Testis (tissue), 3 donors: ENCODE measurements around the gene NR5A1. TPM values are rescaled to one million over a fixed set of nuclear protein-coding genes. Genes with fewer than 3 reads are reported as not detected.

Experiments used
- DNase-seq: peaks from one replicate; pipeline ENCODE4 v3.0.0-alpha.2; 2019
- H3K27ac ChIP-seq, 2 donors: fragments of 200-600 bp; sonication (generic); one replicate each; pipeline ENCODE4 v1.5.1; 2019
- H3K27me3 ChIP-seq: fragments of 200-600 bp; sonication (generic); one replicate; pipeline ENCODE4 v1.5.1; 2019
- H3K36me3 ChIP-seq: fragments of 200-600 bp; sonication (generic); one replicate; pipeline ENCODE4 v1.5.1; 2017; ENCODE audit warnings: low read depth; ENCODE audit errors: missing control alignments
- H3K4me1 ChIP-seq: fragments of 200-600 bp; sonication (generic); one replicate; pipeline ENCODE4 v1.5.1; 2019
- H3K4me3 ChIP-seq, 2 donors: fragments of 200-600 bp; sonication (generic); one replicate each; pipeline ENCODE4 v1.5.1; 2017 to 2019
- H3K9me3 ChIP-seq: fragments of 200-600 bp; sonication (generic); one replicate; pipeline ENCODE4 v1.5.1; 2017
- CTCF ChIP-seq, 3 experiments: fragments of 450-650 bp in 2 of 3; fragments of 200-600 bp in 1 of 3; sonication (generic) in 1 of 3; IDR thresholded peaks; one replicate each; pipeline ENCODE4 v1.5.1; 2016 to 2019; ENCODE audit warnings: antibody characterized with exemption in 3 of 3, mild to moderate bottlenecking in 2 of 3, moderate library complexity in 1 of 3
- POLR2A ChIP-seq: fragments of 450-650 bp; IDR thresholded peaks from one replicate; pipeline ENCODE4 v1.6.1; 2017; ENCODE audit warnings: antibody characterized with exemption, mild to moderate bottlenecking, moderate library complexity
- WGBS, 2 donors: methylation state at CpG; one replicate each; pipeline ENCODE4 v1.1.5; 2018; 5-methylcytosine and 5-hydroxymethylcytosine counted together
- intact Hi-C: fragments of 100-400 bp; cut with DNase I; formaldehyde crosslinking; loops from one replicate; pipeline ENCODE4 v1.15.1; 2023; ENCODE audit warnings: low total_unique reads
- polyA plus RNA-seq: library from polyadenylated mRNA; stranded (reverse); fragments of 350-450 nt; fragmentation: Illumina TruSeq; extraction: RNeasy Lipid Tissue Mini Kit (QIAGEN cat#74804); gene quantifications from one replicate; pipeline ENCODE4 v1.2.3, GENCODE V29; 2014; ENCODE audit warnings: low read depth, low replicate concordance; ENCODE audit not compliant: insufficient read depth
- total RNA-seq, 2 donors: library from RNA; depleted of rRNA; stranded (reverse); fragments of >200 nt; gene quantifications; one replicate each; pipeline ENCODE4 v1.2.3, GENCODE V29; 2016

NR5A1 gene
- total and polyA plus RNA-seq, 3 donors from 2014 or later: 28.7 to 65.2 (median 43.5) TPM

- no peak for DNase-seq
- H3K27me3 ChIP-seq: no peaks in the 10 kb centered on the region
Observed at GRCh38 chr9:124492818-124493217, 14.4 kb downstream of the NR5A1 start.

GRCh38 chr9:124491049-124491975, 15.9 kb downstream of the NR5A1 start:
- Histone ChIP-seq H3K27ac (no peak overlapping the region), H3K4me1 (peaks cover 9% of the 10 kb centered on the region), H3K4me3 (no peak overlapping the region), H3K27me3 (no peaks in the 10 kb centered on the region), H3K36me3 (no peaks in the 10 kb centered on the region), H3K9me3 (no peaks in the 10 kb centered on the region)
- no peak for DNase-seq
- TF ChIP-seq CTCF (IDR thresholded peaks at IDR 0.05): no peak
- no peak for TF ChIP-seq POLR2A
- WGBS, 2 donors: 77 to 86% methylated on average over 13 to 32 of the region's 32 CpGs
- intact Hi-C loops: no loop called here

More at GRCh38 chr9:124492818-124493217, 14.4 kb downstream of the NR5A1 start:
- Histone ChIP-seq H3K4me3 (no peak overlapping the region), H3K9me3 (no peaks in the 10 kb centered on the region), H3K27ac (no peak overlapping the region), H3K36me3 (no peaks in the 10 kb centered on the region), H3K4me1 (peaks cover 9% of the 10 kb centered on the region)
- 80 to 83% methylated on average over 1 to 19 of the region's 19 CpGs for WGBS, 2 donors
- intact Hi-C loops: no loop called here
- TF ChIP-seq CTCF (IDR thresholded peaks at IDR 0.05): no peak
- no peak for TF ChIP-seq POLR2A

- Histone ChIP-seq H3K4me1 (peaks cover under 1% of the 10 kb centered on the region), H3K27ac (no peak overlapping the region), H3K36me3 (no peaks in the 10 kb centered on the region), H3K27me3 (no peaks in the 10 kb centered on the region), H3K4me3 (no peak overlapping the region), H3K9me3 (no peaks in the 10 kb centered on the region)
- no peak for TF ChIP-seq POLR2A
- no peak for TF ChIP-seq CTCF (IDR thresholded peaks at IDR 0.05)
- 85 to 94% methylated on average over 2 of the region's 2 CpGs for WGBS, 2 donors
- DNase-seq: no peak
- intact Hi-C loops: no loop called here
Observed at GRCh38 chr9:124490004-124490403, 17.2 kb downstream of the NR5A1 start.

GRCh38 chr9:124489222-124489621, 18.0 kb downstream of the NR5A1 start:
- Histone ChIP-seq H3K9me3 (no peaks in the 10 kb centered on the region), H3K36me3 (no peaks in the 10 kb centered on the region), H3K27ac (no peak overlapping the region), H3K4me1 (no peaks in the 10 kb centered on the region), H3K4me3 (no peak overlapping the region), H3K27me3 (no peaks in the 10 kb centered on the region)
- 61 to 80% methylated on average over 12 to 13 of the region's 13 CpGs for WGBS, 2 donors
- DNase-seq: no peak
- TF ChIP-seq CTCF (IDR thresholded peaks at IDR 0.05) (no peak), POLR2A (no peak)
- intact Hi-C loops: no loop called here
